HG03064 (cell line): ENCODE data around the gene CLDN1.

Experiments used
- ATAC-seq: cut with Tn5 transposase; IDR thresholded peaks from one replicate; pipeline ENCODE4 v1.9.1; 2021; ENCODE audit warnings: low read depth; ENCODE audit not compliant: unreplicated experiment

CLDN1 gene

DNA sequence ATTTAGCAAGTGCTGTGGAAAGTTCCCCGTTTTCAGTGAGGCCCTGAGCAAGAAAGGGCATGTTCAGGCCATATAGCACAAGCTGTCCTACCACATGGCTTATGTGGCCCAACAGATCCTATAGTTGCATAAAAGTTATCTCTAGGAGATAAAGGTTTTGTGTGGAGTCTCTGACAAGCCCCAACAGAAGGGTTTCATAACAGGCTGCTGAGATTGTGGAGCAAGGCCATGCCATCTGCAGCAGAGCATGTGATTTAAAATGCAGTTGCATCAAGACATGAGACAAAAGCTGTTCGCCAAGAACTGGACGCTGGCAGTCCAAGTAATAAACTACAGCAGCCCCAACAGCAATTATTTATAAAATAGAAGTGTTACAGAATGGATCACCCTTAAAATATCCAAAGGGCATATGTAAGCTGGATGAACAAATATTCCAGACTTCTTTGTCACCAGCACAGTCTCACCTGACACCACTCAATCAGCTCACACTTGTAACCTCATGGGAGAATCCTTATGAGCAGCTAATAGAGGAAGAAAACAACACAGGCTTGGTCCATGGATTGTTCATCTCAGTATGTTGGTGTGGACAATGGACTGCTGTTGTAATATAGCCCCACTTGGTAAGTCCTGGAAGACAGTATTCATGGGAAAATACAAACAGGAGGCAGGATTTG, 14.4 kb upstream of the CLDN1 start:
- no peak for ATAC-seq

- ATAC-seq: no peak
These were observed 11.7 kb upstream of the CLDN1 start for GRCh38 chr3:190333961-190334360.

- no peak for ATAC-seq
These were observed 8.9 kb upstream of the CLDN1 start for GRCh38 chr3:190330936-190331734.

- no peak for ATAC-seq
These were observed 4.7 kb upstream of the CLDN1 start for GRCh38 chr3:190326930-190327329.

- ATAC-seq: no peak
These were observed 4.1 kb upstream of the CLDN1 start for GRCh38 chr3:190326361-190326760.

DNA sequence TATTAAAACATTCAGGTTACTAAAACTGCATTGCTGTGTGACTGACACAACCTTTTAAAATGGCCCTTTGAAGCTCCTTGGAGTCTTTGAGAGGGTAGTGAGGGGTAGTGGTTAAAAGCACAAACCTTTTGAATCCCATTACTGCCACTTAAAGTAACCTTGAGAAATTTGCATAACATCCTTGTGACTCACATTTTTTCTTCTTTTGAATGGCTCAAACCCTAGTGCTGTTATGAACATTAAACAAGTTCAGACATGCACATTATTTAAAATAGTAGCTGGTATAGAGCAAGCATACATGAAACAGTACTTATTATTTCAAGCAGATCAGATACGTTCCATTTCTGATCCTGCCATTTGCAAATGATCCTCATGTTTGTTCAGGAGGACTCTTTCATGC, 3.7 kb upstream of the CLDN1 start:
- ATAC-seq: no peak

DNA sequence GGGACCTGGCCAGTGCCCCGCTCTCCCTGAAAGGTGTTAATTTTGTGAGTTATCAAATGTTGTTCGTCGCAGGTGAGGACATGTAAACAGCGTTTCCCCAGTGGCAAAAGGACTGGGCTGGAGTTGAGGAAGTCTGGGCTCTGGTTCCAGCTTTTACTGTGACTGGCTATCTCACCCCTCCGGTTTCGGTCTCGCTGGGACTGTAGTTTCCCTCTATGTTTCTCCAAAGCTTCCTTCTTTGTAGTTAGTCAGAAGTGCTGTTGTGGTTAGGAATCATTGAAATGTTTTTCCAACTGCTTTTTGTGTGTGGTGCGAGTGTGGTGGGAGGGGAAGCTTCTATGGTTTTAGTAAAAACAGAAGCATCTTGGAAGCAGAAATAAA, 990 bp upstream of the CLDN1 start:
- ATAC-seq: no peak

DNA sequence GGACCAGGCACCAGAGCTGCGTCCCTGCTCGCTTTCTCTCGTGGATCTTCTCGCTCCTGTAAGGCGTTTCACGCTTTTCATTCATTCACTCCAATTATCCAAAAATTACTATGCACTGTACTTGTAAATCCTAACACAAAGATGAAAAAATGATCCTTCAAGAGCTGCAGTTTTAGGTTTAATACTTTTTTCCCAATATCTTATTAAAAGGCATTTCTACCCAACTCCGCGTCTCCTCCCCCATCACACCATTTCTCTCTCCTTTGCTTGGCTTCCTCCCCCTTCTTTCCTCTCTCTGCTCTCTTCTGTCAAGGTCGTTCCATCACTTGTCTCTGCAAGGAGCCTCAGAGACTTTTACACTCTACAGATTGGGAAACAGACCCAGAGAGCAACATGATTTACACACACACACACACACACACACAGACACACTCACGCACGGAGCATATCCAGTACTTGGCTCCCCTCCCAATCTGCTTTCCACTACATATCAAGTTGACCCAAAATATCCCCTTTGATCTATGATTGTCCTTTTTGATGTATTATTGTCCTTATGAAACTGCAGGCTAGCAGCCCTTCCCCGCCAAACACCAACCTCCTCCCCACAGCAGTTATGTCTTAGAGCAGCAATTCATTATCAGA, 479 bp upstream of the CLDN1 start:
- no peak for ATAC-seq

DNA sequence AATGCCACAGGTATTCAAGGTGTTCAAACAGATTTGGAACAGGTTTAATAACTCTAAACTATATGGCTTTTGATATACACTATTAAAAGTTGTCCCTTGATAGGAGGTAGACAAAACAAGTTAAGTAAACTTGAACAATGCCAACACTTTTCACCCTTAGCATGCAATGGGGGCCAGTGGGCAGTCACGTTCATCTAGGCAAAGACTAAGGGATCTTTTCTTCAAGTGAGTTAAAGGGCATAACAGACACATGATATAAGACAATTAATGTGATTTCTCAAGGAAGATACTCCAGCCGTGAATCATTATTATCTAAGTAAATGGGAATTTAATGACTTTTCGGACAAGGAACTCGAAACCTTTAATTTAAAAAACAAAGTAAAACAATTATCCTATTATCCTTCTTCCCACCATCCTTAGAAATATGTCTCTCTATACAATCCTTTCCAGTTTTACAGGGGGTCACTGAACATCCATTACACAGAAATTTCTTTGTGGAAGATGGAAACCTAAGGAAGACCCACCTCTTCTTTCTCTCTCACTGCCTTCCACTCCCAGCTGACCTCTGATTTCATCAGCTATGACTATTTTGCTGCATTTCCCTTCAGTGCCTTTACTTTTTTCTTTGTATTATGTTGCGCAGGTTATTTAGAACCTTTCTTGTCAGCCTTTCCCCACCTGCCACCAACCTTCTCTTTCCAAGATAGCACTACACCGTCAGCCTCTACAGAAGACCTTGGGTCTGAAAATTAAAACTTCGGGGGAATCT, 1.5 kb downstream of the CLDN1 start:
- ATAC-seq: no peak

DNA sequence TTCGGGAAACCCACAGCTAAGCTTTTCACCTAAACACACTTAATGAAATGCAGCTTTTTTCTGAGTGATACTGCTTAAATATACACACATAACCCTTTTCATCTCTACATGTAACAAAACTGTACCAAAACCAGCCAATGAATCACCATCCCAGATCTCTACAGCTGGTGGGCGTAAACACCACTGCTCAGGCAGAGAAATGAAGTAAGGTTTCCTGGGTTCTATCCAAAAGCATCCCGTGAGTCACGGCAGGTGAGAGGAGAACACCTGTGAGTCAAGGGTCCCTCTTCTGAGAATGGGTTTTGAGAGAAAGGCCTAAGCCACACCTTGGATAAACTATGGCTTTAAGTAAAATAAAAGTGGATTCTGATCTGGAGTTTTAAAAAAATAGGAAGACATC, 2.6 kb downstream of the CLDN1 start:
- ATAC-seq: no peak

DNA sequence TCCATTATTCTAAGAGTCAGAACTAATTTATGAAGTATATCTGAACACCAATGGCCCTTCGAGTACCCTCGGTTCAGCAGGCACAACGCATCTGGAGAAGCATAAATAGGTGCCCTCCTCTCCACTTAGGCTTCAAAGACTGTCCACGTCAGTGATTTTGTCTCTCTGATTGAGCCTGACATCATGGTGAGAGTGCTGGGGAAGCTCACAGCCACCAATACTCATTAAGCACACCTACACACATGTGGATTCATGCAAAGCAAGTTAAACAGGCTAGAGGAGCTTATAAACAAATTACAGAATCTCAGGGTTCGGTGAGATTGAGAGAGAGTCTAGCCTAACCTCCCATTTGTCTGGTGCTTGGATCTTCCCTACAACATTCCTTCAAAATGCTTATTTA, 3.6 kb downstream of the CLDN1 start:
- no peak for ATAC-seq

DNA sequence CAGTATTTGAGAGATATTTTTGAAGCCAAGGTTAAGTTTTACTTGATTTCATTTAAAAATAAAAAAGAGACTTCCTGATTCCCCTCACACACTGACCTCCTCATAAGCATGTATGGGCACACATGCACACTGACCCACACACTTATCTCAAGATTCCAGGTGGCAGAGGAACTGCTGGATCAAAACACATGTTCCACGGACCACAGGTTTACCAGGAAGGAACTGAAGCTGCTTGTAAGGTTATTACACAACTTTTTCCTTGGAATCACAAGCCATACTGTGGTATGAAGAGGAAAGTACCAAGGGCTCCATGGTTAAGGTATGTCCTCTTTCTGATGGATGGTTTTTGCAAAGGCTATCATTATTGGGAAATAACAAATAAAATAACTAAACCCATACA, 7.5 kb downstream of the CLDN1 start:
- no peak for ATAC-seq

DNA sequence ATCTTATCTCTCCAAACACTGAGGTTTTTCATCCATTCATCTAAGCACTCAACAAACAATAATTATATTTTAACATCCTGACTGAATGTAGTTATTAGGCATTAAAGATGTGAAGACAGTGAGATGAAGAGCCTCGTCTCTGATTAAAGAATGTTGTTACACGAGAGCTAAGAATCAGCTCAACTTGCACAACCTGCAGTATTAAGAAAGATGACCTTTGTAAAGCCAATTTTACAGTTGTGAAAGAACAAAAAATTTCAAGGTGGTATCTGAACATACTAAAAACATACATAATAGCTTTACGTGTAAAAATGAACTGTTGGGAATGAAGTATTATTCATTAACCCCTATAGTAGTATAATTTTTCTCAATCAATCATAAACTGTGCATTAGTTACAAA, 12.8 kb downstream of the CLDN1 start:
- no peak for ATAC-seq

GRCh38 chr3:190308154-190308553, 14.1 kb downstream of the CLDN1 start:
- no peak for ATAC-seq

DNA sequence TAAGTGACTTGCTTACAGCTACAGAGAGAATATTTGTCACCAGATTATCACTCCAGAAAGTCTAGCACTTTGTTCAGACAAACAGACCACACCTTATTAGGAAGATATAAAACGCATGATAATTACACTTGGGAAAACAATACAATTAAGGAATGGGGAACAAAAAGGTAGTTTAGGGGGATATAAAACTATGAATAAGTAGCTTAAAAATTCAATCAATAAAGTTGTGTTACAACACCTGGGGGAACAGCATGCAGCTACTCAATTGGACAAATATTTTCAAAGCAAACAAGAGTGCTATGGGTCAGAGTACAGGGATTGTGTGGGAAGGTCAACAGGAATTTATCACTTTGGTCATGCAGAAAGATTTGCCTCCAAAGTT, 15.1 kb downstream of the CLDN1 start:
- ATAC-seq: no peak

DNA sequence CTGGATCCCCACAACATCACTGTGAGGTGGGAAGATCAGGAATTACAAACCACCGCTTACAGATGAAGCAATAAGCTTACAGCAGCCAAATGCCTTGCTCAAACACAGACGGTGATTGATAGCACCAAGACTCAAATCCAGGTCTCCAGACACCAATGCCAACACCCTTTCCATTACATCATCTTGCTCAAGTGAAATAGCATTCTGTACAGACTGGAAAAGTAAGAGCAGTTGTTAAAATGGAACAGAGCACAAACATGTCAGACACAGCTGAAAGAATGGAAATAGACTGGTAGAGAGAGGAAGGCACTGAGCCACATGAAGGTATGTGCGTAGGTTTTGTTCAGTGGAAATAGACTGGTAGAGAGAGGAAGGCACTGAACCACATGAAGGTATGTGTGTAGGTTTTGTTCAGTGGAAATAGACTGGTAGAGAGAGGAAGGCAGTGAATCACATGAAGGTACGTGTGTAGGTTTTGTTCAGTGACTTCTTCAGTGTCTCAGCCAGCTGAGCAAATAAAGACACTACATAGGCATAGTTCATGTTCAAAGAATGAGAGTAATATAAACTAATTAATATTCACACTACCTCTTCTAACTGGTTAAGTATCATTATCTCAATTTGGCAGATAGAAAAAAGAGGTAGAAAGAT, 15.6 kb downstream of the CLDN1 start:
- ATAC-seq: no peak

- no peak for ATAC-seq
These were observed 16.2 kb downstream of the CLDN1 start for GRCh38 chr3:190306026-190306425.

DNA sequence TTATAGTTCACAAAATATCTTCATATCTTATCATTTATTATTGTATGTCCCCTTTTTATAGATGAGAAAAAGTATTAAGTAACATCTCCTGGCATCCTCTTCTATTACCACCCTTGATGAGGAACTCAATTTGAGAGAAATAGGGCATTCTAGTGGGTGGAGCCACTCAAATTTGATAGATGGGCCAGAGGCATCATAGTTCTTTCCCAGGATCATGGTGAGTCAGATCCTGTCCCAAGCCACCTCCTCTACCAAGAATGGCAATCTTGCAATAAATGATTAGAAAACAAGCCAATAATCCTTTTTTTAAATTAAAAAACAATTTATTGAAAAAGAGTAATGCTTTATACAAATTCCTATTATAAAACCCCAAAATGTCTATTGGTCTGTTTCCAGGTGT, 16.8 kb downstream of the CLDN1 start:
- ATAC-seq: no peak

DNA sequence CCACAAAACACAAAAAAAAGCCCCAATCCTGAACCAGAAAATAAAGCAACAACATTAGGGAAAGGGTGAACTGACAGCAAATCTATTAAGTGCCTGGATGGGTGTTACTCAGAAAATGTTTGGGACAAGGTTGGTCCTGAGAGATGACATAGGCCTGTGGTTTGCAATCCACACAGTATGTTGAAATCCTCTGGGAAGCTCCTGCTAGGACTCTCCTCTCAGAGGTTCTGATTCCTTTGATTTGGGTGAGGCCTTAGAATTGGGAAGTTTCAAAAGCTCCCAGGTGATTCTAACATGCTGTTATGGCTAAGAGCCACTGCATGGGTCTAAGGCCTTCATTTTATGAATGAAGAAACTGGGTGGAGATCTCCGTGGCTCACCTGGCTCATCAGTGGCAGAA, 18.4 kb downstream of the CLDN1 start:
- ATAC-seq: no peak

DNA sequence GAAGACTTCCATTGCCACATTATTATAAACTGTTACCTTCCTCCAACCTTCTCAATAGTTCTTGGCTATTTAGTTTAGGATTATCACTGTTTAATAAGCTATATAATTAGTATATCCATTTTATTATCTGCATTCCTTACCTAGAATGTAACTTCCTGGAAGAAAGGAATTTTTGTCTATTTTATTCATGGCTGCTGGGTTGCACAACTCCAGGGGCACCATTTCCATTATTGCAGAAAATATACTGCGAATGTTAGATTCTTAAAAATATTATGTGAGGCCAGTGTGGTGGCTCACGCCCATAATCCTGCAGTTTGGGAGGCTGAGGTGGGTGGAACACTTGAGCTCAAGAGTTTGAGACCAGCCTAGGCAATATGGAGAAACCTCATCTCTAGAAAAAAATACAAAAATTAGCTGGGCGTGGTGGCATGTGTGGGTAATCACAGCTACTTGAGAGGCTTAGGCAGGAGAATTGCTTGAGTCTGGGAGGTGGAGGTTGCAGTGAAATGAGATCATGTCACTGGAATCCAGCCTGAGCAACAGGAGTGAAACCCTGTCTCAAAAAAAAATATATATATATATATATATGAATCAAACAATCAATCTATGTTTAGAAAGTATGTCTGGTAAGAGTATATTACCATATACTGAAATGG, 19.9 kb downstream of the CLDN1 start:
- ATAC-seq: no peak
